HG03460 (cell line): ENCODE results near the gene CCDC142.

Source experiments
- ATAC-seq: cut with Tn5 transposase; IDR thresholded peaks from one replicate; pipeline ENCODE4 v1.9.1; 2021; ENCODE audit not compliant: unreplicated experiment

The CCDC142 gene, protein sequence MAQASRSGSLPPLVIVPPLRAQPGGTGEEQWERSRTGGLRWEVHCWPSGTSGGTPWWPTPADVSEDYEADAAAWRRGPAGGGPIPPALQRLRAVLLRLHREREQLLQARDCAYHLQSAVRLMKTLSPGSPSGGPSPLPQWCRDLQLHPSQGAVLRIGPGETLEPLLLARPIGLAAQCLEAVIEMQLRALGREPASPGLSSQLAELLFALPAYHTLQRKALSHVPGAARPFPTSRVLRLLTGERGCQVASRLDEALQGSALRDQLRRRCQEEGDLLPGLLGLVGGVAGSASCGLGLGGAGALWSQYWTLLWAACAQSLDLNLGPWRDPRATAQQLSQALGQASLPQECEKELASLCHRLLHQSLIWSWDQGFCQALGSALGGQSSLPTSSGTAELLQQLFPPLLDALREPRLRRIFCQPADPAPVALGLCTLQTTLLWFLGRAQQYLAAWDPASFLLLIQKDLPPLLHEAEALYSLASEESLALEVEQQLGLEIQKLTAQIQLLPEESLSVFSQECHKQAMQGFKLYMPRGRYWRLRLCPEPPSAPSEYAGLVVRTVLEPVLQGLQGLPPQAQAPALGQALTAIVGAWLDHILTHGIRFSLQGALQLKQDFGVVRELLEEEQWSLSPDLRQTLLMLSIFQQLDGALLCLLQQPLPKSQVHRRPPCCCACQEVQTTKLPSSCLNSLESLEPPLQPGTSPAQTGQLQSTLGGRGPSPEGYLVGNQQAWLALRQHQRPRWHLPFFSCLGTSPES

DNA sequence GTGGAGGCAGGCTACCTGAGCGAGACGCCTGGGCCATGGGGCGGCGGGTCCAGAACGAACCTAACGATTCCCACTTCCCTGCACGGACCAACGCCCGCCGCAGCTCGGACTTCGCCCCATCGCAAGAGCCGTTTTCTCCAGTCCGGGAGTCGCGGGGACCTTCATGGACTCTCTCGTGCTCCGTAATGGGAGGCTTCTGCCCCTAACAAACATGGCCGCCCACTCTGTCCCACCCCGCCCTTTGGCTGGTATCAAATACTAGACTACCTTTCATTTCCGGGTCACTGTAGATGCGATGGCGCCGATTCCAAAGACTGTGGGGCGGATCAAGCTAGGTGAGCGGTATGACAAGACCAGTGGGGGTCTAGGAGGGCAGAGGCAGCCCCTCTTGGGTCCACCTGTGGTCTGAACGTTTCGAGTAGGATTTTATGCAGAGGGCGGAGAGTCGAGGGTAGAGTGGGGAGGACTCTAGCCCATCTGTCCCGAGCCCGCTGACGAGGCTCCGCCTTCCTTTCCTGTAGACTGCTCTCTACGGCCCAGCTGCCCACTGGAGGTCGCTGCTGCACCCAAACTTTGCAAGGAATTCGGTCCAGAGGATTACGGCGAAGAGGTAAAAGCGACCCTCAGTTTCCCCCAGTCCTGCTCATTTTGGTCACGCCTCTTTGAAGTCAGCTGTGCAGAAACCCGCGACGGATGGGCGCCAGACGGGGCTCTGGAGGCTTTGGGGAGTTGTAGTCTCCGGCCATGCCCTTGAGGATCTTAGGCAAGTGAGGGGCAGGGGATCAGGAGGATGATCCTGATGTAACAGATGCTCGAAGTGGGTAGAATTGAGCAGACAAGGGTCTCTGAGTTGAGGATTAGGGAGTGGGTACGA lies at the start of gene CCDC142, which contains the start of gene TTC31:
TSS of gene CCDC142 (minus strand) at position 198 of the 874 bp plus-strand sequence. CDS start at position 37, 161 bp downstream.
TSS of gene TTC31 (plus strand) at position 281 of the 874 bp plus-strand sequence. CDS start at position 296, 15 bp downstream.
- ATAC-seq = peak; percentile 92

DNA sequence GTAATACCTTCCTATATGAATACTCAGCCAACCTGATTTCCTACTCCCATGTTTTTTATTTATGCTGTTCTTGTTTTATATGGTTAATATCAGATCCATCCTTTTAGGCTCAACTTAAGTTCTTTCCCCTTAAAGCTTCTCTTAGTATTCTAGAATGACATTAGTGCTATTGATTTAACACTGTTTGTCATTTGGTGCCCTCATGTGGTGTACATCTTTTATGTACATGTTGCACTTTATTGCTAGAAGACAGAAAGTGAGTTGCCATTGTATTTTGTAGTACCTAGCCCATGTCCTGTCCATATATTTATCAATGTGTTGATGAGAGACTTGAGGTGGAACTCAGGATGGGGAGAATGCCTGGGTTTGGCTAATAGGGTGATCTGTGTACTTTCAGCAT lies 49.4 kb upstream of the CCDC142 start:
- no peak for ATAC-seq

DNA sequence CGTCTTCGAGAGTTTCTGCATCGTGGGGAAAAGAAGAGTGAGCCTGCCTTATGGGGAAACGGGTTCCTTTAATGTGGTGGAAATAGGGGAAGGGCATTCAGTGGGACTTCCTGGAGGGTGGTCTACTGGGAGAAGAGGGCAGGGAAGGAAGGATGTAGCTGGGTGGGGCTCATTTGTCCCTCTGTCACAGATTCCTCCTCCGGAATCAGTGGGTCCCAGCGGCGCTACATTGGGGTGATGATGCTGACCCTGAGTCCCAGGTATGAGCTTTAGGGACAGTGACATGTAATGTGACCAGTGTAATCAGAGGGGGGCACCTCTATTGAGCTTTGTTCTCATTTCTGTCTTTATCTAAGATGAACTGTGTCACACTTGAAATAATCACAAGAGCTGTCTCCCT lies 48.9 kb upstream of the CCDC142 start:
- no peak for ATAC-seq

DNA sequence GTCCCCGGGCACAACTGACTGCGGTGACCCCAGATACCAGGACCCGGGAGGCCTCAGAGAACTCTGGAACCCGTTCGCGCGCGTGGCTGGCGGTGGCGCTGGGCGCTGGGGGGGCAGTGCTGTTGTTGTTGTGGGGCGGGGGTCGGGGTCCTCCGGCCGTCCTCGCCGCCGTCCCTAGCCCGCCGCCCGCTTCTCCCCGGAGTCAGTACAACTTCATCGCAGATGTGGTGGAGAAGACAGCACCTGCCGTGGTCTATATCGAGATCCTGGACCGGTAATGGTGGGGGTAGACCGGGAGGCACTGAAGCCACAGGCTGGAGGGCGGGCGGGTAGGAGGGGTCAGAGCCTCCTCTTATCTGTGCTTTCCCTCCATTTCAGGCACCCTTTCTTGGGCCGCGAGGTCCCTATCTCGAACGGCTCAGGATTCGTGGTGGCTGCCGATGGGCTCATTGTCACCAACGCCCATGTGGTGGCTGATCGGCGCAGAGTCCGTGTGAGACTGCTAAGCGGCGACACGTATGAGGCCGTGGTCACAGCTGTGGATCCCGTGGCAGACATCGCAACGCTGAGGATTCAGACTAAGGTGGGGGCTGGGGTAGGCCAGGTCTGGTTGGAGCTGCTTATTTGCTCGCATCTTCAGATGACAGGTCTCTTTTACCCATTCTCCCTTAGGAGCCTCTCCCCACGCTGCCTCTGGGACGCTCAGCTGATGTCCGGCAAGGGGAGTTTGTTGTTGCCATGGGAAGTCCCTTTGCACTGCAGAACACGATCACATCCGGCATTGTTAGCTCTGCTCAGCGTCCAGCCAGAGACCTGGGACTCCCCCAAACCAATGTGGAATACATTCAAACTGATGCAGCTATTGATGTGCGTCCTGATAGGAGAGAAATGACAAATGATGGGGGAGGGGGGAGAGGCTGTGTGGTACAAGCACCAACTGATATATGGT lies 47.7 kb upstream of the CCDC142 start:
- peak; percentile 36 for ATAC-seq

DNA sequence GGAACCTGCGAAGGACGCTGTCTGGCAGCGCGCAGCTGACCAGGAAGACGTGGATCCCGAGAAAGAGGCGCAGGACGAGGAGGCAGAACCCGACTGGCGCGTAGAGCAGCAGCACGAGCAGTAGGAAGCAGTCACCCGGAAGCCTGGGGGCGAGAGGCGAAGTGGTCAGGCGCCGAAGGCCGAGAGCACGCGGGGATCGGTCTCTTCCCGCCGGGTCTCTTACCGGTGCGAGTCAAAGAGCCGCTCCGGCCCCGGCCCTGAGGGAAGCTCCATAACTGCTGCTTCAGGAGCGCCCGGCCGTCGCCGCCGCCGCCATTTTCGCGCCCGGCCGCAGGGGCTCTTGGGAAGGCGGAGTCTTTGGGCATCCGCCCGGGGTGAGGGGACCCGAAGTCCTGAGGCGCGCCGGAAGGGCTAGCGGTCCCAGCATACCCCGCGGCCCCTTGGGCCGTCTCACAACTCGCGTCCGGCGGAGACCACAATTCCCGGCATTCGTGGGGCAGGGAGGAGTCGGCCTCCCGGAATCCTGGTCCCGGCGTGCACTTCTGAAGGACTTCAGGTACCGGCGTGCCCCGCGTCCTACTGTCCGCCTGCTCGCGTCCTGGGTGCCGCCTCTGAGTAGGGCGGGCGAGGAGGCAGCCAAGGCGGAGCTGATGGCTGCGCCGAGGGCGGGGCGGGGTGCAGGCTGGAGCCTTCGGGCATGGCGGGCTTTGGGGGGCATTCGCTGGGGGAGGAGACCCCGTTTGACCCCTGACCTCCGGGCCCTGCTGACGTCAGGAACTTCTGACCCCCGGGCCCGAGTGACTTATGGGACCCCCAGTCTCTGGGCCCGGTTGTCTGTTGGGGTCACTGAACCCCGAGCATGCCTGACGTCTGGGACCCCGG lies 46.8 kb upstream of the CCDC142 start, which contains the start of the genes AUP1 and HTRA2:
TSS of gene AUP1 (minus strand) at position 350 of the 882 bp plus-strand sequence. CDS start at position 273, 77 bp downstream.
TSS of gene HTRA2 (plus strand) at position 577 of the 882 bp plus-strand sequence. CDS start at position 651, 74 bp downstream.
- ATAC-seq = peak; percentile 78

DNA sequence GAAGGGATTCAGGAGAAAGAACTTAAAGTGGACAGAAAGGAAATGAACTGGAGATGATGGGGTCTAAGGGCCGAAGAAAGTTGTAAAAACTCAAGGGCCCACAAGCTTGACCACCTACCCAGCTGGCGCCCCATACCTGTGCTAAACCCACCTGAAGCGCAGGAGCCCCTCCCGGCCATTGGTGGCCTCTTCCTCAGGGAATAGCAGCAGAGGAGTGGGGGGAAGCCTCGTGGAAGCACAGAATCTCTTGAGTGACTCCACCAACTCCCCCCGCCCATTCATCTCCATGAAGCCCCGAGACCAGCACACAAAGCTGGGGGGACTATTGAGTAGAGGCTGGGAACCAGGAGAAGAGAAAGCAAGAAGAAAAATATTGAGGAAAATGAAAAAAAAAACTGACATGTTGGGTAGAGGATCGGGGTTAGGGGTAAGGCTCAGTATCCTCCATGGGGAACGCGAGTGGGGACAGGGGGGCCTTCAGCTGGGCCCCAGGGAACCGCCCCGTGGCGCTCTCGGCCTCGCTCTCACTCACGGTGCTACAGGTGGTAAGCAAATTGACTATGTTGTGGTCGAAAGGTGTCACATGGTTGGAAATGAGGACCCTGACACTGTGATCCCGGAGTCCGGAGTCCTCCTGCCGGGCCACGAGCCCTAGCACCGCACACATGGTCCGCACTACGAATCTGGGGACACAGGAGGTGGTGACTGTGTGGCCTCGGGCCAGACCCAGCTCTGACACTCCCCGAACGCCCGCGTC lies 46.0 kb upstream of the CCDC142 start:
- ATAC-seq = peak; percentile 5

DNA sequence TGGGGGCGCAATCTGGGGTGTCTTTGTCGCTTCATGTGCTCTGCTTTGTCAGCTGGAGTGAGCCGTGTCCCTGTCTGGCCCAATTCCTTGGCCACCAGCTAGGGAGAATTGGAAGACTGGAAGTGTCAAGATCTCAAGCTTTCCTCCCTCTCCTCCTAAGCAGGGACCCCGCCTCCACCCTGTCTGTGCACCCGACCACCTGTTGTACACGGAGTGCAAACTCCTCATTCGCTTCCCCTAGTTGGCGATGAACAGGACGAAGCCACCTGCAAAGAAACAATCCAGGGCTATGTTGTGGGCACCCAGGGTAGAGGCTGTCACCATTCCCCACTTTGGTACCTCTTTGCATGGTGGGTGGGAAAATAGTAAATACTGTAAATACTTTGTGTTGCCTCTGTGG lies 44.9 kb upstream of the CCDC142 start:
- no peak for ATAC-seq

DNA sequence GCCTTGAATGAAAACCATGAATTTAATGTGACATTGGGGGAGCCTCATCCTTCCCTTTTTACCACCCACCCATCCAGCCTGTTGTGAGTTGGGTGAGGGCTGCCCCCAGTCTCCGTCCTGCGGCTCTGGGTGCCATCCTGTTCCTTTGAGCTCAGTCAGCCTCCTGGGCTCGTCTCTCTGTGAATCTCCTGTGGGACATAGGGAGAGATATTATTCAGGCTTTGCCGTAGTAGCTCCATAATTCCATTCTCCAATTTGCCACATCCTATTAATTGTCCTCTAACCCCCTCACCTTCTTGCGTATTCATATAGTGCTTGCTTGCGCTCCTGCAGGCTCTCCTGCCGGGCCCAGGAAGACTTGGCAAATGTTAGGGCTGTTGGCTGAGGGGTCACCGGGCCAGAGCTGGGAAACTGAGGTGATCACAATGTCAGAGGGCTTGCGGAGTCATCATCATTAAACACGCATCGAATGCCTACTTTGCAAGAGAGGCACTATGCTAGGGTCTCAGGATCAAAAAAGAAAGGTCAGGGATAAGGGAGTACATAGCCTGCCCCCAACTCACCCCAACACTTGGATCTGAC lies 43.9 kb upstream of the CCDC142 start:
- no peak for ATAC-seq

DNA sequence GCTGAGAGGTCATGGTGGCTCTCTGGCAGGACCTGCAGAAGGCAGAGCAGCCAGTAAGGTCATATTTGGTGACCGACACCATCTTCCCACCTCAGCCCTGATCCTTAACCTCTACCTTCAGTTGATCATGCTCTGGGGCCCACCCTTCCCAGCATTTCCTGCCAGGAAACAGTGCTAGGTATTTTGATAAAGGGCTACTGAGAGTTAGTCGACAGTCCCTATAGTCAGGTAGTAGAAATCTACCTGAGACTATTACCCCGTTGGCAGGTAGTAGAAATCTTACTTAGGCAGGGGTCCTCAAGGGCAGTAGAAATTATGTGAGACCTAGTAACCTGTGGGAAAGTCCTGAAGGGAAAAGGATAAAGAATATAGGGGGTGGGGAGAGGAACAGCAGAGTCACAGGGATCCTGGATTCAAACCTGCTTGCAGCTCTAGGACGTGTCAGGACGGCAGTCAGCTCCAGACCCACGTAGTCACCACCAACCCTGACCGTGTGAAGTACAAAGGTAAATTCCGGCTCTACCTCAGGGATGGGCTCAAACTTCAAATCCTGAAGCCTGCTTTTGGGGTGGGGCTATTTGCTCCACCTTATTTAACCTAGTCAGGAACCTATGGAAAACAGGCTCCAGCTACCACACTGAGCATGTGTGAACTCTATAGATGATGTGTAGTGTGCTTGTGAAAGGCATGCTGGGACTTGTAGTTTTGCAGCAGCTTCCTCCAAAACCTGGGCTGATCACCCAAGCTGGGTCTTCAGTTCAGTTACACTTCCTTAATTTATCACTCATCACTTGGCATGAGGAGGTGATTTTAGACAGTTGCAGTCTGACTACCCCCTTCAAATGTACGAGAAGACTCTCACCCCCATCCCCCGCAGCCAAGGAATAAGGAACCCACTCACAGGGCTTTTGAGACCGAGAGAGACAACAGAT lies 43.2 kb upstream of the CCDC142 start, which contains the start of gene DQX1:
TSS of gene DQX1 (minus strand) at position 515 of the 932 bp plus-strand sequence. CDS start at position 13, 502 bp downstream.
- ATAC-seq = no peak

DNA sequence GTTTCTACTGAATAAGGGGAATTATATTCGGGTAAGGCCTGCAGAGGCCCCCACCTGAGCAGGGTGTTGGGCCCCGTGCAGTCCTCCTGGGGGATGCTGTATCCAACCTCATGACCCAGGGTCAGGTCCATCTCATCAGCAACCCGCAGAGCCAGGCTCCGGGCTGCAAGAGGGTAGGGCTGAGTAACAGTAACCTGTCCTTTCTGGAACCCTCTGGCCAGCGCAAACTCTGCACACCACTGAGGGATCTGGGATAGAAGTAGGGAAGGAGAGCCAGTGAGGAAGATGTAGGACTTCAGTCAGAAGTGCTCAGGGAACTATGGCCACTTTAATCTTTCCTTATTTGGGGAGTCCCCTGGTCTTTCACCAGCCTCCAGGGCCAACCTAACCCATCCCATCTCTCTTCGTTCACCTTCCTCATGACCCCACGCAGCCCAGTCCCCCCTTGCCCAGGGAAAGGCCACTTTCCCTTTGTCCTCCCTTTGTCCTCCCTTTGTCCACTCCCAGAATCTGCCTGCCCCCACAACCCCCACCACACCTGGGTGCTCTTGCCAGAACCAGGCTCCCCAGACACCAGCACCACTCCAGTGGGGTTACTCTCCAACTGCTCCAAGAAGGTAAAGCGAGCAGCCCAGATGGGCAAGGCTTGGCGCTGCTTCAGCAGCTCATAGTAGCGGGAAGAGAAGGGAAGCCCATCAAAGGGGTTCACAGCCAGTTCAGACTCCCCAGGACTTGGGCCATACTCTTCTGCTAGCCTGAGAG lies 42.3 kb upstream of the CCDC142 start:
- ATAC-seq = no peak

DNA sequence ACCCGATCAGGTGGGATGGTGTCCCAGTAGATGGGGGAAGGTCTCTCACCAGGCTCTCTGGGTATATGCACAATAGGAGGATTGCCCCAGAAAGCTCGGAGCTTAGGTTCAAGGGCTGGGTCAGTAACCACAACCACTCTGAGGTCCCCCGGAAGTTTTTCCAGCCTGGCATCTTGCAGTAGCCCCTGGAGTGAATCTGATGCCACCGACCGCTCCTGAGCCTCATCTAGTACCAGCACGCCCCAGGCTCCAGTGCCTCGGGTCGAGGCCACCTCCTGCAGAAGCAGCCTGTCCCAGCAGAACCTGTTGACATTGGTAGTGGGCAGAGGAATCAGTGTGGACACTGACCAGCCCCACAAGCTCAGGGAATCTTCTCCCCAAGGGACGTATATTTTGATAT lies 41.2 kb upstream of the CCDC142 start:
- no peak for ATAC-seq

DNA sequence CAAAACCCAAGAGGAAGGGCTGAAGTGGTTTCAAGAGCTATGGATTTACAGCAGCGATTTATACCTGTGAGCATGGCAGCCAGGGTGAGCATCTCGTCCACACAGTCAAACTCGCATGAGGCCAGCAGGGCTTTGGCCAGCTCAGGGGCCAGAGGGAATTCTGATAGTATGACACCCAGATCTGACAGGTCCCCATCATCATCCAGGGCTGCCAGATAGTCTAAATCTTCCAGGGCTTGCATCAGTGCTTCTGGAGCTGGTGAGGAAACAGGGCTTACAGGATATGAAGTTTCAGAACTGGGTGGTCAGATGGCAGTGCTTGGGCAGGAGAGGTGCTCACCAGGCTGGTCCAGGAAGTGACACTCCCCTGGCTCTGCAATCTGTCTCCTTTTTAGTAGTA lies 39.7 kb upstream of the CCDC142 start:
- no peak for ATAC-seq

DNA sequence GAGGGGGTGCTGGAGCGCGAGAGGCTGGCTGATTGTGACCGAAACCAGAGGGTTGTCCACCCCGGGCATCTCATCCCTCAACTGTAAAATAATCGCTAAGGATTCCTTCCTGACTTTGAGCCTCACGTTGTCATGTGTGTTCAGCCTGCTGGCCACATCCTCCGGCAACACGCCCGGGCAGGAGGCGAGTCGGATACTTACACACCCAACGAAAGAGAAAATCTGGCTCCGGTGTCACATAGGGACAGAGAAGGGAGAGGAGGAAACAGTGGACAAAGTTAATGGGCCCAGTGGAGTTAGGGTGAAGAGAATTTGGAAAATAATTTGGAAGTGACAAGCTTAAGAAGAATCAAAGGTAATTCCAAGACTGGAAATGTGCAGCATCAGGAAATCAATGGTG lies 33.9 kb upstream of the CCDC142 start:
- ATAC-seq = no peak

DNA sequence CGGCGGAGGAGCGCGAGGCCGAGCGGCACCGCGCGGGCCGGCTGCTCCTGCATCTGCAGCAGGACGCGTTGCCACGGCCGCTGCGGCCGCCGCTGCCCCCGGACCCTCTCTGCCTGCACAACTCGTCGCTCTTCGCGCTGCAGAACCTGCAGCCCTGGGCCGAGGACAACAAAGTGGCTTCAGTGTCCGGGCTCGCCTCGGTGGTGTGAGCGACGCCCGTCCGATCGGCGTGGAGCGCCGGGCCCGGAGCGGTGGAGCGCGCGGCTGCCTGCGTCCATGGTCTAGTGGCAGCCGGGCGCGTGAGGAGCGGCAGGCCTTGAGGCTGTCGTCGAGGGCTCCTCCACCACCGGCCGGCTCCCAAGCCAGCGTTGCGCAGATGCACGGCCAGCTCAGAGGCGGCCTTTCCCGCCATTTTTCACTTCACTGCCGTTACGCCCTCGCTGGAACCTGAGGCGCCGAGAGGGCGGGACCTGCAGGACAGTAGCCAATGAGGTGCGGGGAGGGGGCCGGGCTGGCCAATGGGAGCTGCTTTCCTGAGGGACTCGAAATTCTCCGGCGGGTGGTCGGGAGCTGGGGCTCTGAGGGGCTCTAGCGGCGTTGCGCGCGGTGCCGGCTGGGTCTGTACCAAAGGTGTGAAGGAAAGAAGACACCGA lies 33.3 kb upstream of the CCDC142 start:
- ATAC-seq = no peak

DNA sequence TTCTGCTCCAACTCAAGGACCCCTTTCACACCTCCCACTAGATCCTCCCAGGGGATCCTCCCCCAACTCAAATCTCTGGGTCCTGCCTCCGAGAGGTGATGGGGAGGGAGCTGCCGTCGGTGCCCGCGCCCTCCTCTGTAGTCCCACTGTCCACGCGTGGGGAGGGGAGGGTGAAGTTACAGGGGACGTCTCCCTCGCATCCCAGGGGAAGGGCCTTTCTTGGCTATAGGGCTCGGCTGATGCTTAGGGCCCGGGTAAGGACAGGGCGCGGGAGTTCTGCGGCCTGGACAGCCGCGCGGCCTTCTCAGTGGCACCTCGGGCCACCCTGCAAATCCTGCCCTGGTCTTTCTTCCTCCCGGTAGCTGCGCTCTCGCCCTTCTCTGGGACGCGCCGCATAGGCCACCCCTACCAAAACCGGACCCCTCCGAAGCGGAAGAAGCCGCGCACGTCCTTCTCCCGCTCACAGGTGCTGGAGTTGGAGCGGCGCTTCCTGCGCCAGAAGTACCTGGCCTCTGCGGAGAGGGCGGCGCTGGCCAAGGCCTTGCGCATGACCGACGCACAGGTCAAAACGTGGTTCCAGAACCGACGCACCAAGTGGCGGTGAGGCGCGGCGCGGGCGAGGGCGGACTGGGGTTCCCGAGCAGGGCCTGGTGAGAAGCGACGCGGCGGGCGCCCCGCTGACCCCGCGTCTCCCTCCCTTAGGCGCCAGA lies 32.6 kb upstream of the CCDC142 start:
- no peak for ATAC-seq
